Measurements from ENCODE around the gene CEP72.

CEP72 gene, protein sequence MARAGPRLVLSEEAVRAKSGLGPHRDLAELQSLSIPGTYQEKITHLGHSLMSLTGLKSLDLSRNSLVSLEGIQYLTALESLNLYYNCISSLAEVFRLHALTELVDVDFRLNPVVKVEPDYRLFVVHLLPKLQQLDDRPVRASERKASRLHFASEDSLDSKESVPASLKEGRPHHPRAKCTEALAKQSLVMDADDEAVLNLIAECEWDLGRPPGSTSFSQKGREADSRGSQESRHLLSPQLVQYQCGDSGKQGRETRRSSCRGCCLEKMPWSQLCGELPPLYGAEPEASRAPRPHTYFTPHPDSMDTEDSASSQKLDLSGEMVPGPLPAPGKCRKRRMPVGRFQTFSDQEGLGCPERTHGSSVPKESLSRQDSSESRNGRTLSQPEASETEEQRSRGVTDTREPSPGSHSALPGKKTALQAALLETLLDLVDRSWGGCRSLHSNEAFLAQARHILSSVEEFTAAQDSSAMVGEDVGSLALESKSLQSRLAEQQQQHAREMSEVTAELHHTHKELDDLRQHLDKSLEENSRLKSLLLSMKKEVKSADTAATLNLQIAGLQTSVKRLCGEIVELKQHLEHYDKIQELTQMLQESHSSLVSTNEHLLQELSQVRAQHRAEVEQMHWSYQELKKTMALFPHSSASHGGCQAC

DNA sequence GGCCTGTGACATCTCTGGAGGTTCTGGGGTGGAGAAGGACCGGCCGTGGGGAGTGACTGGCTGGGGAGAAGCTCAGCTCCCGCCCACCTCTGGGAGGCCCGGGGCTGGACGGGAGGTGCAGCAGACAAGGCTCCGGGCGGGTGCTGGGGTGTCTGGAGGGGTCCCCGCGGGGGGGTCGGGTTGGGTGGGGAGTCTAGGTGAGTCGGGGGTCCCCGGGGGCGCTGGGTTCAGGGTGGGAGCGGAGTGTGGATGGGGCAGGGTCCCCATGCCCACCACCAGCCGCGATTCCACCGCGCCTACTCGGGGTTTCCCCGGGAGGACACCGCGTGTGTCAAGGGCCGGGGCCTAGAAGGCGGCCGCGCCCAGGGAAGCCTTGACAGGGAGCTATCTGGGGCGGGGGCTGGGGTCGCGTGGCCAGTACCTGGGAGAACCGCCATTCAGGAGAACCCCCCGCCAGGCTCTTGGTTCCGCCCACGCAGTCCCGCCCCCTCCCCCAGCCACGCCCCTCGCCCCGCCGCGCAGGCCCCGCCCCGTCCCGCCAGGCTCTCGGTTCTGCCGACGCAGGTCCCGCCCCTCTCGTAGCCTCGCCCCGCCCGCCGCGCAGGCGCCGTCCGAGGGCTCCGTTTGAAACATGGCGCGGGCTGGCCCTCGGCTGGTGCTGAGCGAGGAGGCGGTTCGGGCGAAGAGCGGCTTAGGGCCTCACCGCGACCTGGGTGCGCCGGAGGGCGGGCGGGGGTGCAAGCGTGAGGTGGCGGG, at the start of gene CEP72:
TSS of gene CEP72 (plus strand) at position 610 of the 756 bp plus-strand sequence. CDS start at position 632, 22 bp downstream.
- TF ChIP-seq, protein P1, sequence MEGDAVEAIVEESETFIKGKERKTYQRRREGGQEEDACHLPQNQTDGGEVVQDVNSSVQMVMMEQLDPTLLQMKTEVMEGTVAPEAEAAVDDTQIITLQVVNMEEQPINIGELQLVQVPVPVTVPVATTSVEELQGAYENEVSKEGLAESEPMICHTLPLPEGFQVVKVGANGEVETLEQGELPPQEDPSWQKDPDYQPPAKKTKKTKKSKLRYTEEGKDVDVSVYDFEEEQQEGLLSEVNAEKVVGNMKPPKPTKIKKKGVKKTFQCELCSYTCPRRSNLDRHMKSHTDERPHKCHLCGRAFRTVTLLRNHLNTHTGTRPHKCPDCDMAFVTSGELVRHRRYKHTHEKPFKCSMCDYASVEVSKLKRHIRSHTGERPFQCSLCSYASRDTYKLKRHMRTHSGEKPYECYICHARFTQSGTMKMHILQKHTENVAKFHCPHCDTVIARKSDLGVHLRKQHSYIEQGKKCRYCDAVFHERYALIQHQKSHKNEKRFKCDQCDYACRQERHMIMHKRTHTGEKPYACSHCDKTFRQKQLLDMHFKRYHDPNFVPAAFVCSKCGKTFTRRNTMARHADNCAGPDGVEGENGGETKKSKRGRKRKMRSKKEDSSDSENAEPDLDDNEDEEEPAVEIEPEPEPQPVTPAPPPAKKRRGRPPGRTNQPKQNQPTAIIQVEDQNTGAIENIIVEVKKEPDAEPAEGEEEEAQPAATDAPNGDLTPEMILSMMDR (conservative IDR thresholded peaks at IDR 0.05; ENCODE audit: low read depth, low read length) = no peak
- H3K27ac ChIP-seq = peak within 1 kb of the TSS; percentile 21; the same call in 1 of the 2 replicates

GRCh38 chr5:565782-566440, 46.2 kb upstream of the CEP72 start:
- no peak overlapping the region for H3K4me2 ChIP-seq
- H3K79me2 ChIP-seq (ENCODE audit: insufficient read depth, low read depth) = no peaks in the 10 kb centered on the region
- H3K27me3 ChIP-seq (ENCODE audit: insufficient read depth, low read depth) = peaks cover 41% of the 10 kb centered on the region
- no peak overlapping the region for H3K27ac ChIP-seq
- no peak overlapping the region for H2AFZ ChIP-seq (ENCODE audit: low read depth)
- TF ChIP-seq, protein P1 (conservative IDR thresholded peaks at IDR 0.05; ENCODE audit: low read depth, low read length) = no peak
- no peaks in the 10 kb centered on the region for H4K20me1 ChIP-seq (ENCODE audit: insufficient read depth)
- no peaks in the 10 kb centered on the region for H3K36me3 ChIP-seq (ENCODE audit: insufficient read depth)
- no peaks in the 10 kb centered on the region for H3K4me1 ChIP-seq (ENCODE audit: low read depth, poor library complexity, severe bottlenecking)
- H3K4me3 ChIP-seq (IDR thresholded peaks at IDR 0.05; ENCODE audit: insufficient read depth, low read depth, low read length) = no peak overlapping the region
- no peak overlapping the region for H3K9ac ChIP-seq

More for the DNA sequence above, at the start of gene CEP72:
- Histone ChIP-seq H3K79me2 (ENCODE audit: insufficient read depth, low read depth) (peaks cover 46% of the 10 kb centered on the region), H3K36me3 (ENCODE audit: insufficient read depth) (no peaks in the 10 kb centered on the region), H3K4me1 (ENCODE audit: low read depth, poor library complexity, severe bottlenecking) (peaks cover 9% of the 10 kb centered on the region), H2AFZ (ENCODE audit: low read depth) (peak within 1 kb of the TSS; percentile 79), H3K9ac (peak within 1 kb of the TSS; percentile 57), H3K4me3 (IDR thresholded peaks at IDR 0.05; ENCODE audit: insufficient read depth, low read depth, low read length) (no peak within 1 kb of the TSS), H4K20me1 (ENCODE audit: insufficient read depth) (no peaks in the 10 kb centered on the region), H3K4me2 (peak within 1 kb of the TSS; percentile 81), H3K27me3 (ENCODE audit: insufficient read depth, low read depth) (no peaks in the 10 kb centered on the region)

DNA sequence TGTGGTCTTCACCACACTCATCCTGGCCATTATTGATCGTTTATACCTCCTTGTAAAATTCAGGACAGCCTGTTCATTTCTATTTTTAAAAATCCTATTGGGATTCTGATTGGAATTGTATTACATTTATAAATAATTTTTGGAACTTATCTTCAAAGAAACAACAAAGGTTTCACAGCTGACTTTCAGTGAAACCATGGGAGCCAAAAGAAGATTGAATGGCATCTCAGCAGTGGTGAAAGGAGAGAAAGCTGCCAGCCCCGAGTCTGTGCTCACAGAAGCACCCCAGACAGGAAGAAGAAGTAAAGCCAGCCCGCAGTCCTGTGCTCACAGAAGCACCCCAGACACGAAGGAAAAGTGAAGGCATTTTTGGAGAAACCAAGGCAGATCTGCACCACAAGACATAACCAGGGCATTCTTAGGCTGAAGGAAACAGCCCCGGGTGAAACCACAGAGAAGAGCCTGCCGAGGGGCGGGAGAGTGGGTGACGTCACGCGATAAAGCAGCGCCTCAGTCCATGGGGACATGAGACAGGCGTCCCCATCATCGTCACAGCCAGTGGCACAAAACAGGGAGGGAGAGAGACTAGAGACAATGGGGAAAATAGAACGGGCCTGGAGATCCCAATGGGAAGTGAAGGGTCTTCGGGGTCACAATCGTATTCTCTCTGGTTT, 45.4 kb upstream of the CEP72 start:
- no peak overlapping the region for H3K9ac ChIP-seq
- H3K79me2 ChIP-seq (ENCODE audit: insufficient read depth, low read depth) = no peaks in the 10 kb centered on the region
- H4K20me1 ChIP-seq (ENCODE audit: insufficient read depth) = no peaks in the 10 kb centered on the region
- peaks cover 50% of the 10 kb centered on the region for H3K27me3 ChIP-seq (ENCODE audit: insufficient read depth, low read depth)
- H3K36me3 ChIP-seq (ENCODE audit: insufficient read depth) = no peaks in the 10 kb centered on the region
- H3K4me3 ChIP-seq (IDR thresholded peaks at IDR 0.05; ENCODE audit: insufficient read depth, low read depth, low read length) = no peak overlapping the region
- no peak overlapping the region for H3K27ac ChIP-seq
- H3K4me2 ChIP-seq = no peak overlapping the region
- TF ChIP-seq, protein P1 (conservative IDR thresholded peaks at IDR 0.05; ENCODE audit: low read depth, low read length) = no peak
- H2AFZ ChIP-seq (ENCODE audit: low read depth) = no peak overlapping the region
- H3K4me1 ChIP-seq (ENCODE audit: low read depth, poor library complexity, severe bottlenecking) = no peaks in the 10 kb centered on the region

DNA sequence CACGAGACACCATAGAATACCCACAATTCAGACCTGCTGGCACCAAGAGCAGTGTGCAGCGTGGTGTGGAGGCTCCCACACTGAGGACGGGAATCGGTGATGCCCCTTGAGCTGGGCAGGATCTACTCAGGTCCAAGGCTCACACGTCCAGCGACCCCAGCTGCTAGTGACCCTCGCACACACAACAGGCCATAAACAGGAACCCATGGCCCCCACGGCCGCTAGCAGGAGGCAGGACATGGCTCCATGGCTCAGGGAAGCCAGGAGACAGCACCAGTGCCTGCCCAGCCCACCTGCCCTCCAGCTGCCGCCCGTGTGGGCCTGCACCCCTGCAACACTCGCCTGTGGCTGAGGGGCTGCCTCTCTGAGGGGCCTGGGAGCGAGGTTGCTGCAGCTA, 44.5 kb upstream of the CEP72 start:
- Histone ChIP-seq H3K27me3 (ENCODE audit: insufficient read depth, low read depth) (peaks cover 58% of the 10 kb centered on the region), H3K27ac (no peak overlapping the region), H3K9ac (no peak overlapping the region), H3K36me3 (ENCODE audit: insufficient read depth) (no peaks in the 10 kb centered on the region), H3K4me1 (ENCODE audit: low read depth, poor library complexity, severe bottlenecking) (no peaks in the 10 kb centered on the region), H2AFZ (ENCODE audit: low read depth) (no peak overlapping the region; the same call in 1 of the 2 replicates), H3K79me2 (ENCODE audit: insufficient read depth, low read depth) (no peaks in the 10 kb centered on the region), H4K20me1 (ENCODE audit: insufficient read depth) (no peaks in the 10 kb centered on the region), H3K4me2 (no peak overlapping the region), H3K4me3 (IDR thresholded peaks at IDR 0.05; ENCODE audit: insufficient read depth, low read depth, low read length) (no peak overlapping the region)
- TF ChIP-seq, protein P1 (conservative IDR thresholded peaks at IDR 0.05; ENCODE audit: low read depth, low read length) = no peak

Measured in KMS-11 (cell line).